Upper lobe of left lung (tissue), 6 donors: Measurements from ENCODE around the gene ARHGAP40. TPM values are rescaled to one million over a fixed set of nuclear protein-coding genes. Genes with fewer than 3 reads are reported as not detected.
A peak's percentile ranks its signal among the peaks of the same experiment; 100 is the strongest.

Experiments
- ATAC-seq, 2 donors: fragments of 200-7000 bp; cut with Tn5 transposase; one replicate each; pipeline ENCODE4 v1.9.1; 2022; ENCODE audit warnings: mild to moderate bottlenecking in 2 of 2, moderate library complexity in 2 of 2; ENCODE audit not compliant: low FRiP score in 2 of 2
- DNase-seq, 2 donors: peaks; one replicate each; pipeline ENCODE4 v3.0.0-alpha.2; 2019 to 2020
- H3K27ac ChIP-seq, 4 donors: fragments of 200-600 bp; sonication (generic); one replicate each; pipeline ENCODE4 v1.5.1; 2016 to 2019
- H3K27me3 ChIP-seq, 4 donors: fragments of 200-600 bp; sonication (generic); one replicate each; pipeline ENCODE4 v1.5.1; 2017 to 2019
- H3K36me3 ChIP-seq, 4 donors: fragments of 200-600 bp; sonication (generic); one replicate each; pipeline ENCODE4 v1.5.1; 2016 to 2019
- H3K4me1 ChIP-seq, 4 donors: fragments of 200-600 bp; sonication (generic); one replicate each; pipeline ENCODE4 v1.5.1; 2018 to 2019
- H3K4me3 ChIP-seq, 4 donors: fragments of 200-600 bp; sonication (generic); one replicate each; pipeline ENCODE4 v1.5.1; 2017 to 2019; ENCODE audit warnings: mild to moderate bottlenecking in 2 of 4, moderate library complexity in 1 of 4
- H3K9me3 ChIP-seq, 4 donors: fragments of 200-600 bp; sonication (generic); one replicate each; pipeline ENCODE4 v1.5.1; 2018 to 2019
- CTCF ChIP-seq, 6 experiments: fragments of 450-650 bp in 4 of 6; fragments of 200-600 bp in 2 of 6; sonication (generic) in 2 of 6; IDR thresholded peaks; one replicate each; pipeline ENCODE4 v1.5.1; 2016 to 2019; ENCODE audit warnings: antibody characterized with exemption in 6 of 6
- EP300 ChIP-seq, 4 donors: sonication (generic); formaldehyde crosslinking; IDR thresholded peaks; one replicate each; pipeline ENCODE4 v1.5.1; 2017; ENCODE audit warnings: antibody characterized with exemption in 4 of 4, control low read depth in 2 of 4
- POLR2A ChIP-seq, 4 donors: fragments of 450-650 bp; IDR thresholded peaks; one replicate each; pipeline ENCODE4 v1.5.1; 2016 to 2017; ENCODE audit warnings: antibody characterized with exemption in 4 of 4, mild to moderate bottlenecking in 2 of 4
- POLR2AphosphoS5 ChIP-seq, 2 donors: sonication (generic); formaldehyde crosslinking; IDR thresholded peaks; one replicate each; pipeline ENCODE4 v1.5.1; 2017; ENCODE audit warnings: antibody characterized with exemption in 2 of 2
- WGBS, 2 donors: methylation state at CpG; one replicate each; pipeline ENCODE4 v1.1.5; 2017 to 2018; 5-methylcytosine and 5-hydroxymethylcytosine counted together
- total RNA-seq, 6 donors: library from RNA; depleted of rRNA in 4 of 6; stranded (reverse); fragments of >200 nt in 4 of 6; gene quantifications; one replicate each; pipeline versions ENCODE4 v1.1.0 to v1.2.1, GENCODE V29; 2016 to 2021
- donor health status: DM: no; HTN: no; CAD: no; lungs with moderate emphysema.
- donor health status: DM: no; HTN: yes; CAD: no; lungs with severe emphysema.

Gene ARHGAP40
- 10 to 100 TPM in 1 of 6 donors, 1 to 10 TPM in 1, under 1 TPM in 4; 0.29 to 22.0 (median 0.52) TPM for total RNA-seq

- H3K9me3 ChIP-seq = no peaks in the 10 kb centered on the region
- no peaks in the 10 kb centered on the region for H3K36me3 ChIP-seq
- ATAC-seq (peak; percentile 35 to 46), DNase-seq (peak; percentile 46 to 81)
- H3K4me3 ChIP-seq = peak within 1 kb of the TSS in 1 of 4 donors; percentile 38
- H3K27ac ChIP-seq = peak within 1 kb of the TSS in 1 of 4 donors; percentile 47
- WGBS, 2 donors = 15 to 22% methylated on average over 27 to 37 of the region's 42 CpGs
- H3K4me1 ChIP-seq = peaks cover 0 to 19% (median 8%) of the 10 kb centered on the region in 4 donors
- peaks cover 0 to 11% (median 4%) of the 10 kb centered on the region in 4 donors for H3K27me3 ChIP-seq
- no peak for TF ChIP-seq EP300 (IDR thresholded peaks at IDR 0.05)
- TF ChIP-seq POLR2AphosphoS5 (IDR thresholded peaks at IDR 0.05) = no peak
- TF ChIP-seq POLR2A (IDR thresholded peaks at IDR 0.05) = peak in 1 of 4 donors; percentile 34
- peak in 3 of 6 experiments; percentile 21 to 39 (median 31) for TF ChIP-seq CTCF (IDR thresholded peaks at IDR 0.05)
These were observed at the start of gene ARHGAP40 for GRCh38 chr20:38601216-38602184. Gene ARHGAP40 (plus strand): TSS chr20:38601809.

GRCh38 chr20:38554986-38555385 is 46.6 kb upstream of the ARHGAP40 start:
- H3K9me3 ChIP-seq = no peaks in the 10 kb centered on the region
- TF ChIP-seq EP300 (IDR thresholded peaks at IDR 0.05) = no peak
- TF ChIP-seq CTCF (IDR thresholded peaks at IDR 0.05) = no peak
- no peak for TF ChIP-seq POLR2AphosphoS5 (IDR thresholded peaks at IDR 0.05)
- no peak for TF ChIP-seq POLR2A (IDR thresholded peaks at IDR 0.05)
- peaks cover 24 to 99% (median 53%) of the 10 kb centered on the region in 4 donors for H3K36me3 ChIP-seq
- no peak overlapping the region for H3K4me3 ChIP-seq
- H3K4me1 ChIP-seq = no peaks in the 10 kb centered on the region
- 82 to 97% methylated on average over 2 of the region's 2 CpGs for WGBS, 2 donors
- H3K27ac ChIP-seq = no peak overlapping the region
- no peaks in the 10 kb centered on the region for H3K27me3 ChIP-seq
- DNase-seq (no peak), ATAC-seq (no peak)

DNA sequence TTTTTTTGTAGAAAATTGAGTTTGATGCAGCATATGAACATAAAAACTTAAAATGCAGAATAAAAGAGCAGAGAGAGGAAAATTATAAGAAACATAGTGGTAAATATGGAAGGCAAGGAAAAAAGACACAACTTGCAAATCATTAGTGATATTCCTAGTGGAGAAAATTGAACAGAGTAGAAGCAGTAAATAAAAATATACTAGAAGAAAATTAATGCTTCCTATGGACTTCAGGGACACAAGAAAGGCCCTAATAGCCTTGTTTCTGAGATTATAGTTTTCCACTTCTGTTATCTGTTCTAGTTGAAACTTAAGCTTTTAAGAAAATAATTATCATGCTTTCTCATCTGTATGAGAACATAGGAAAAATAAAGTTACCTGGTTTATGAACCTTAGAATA is 46.2 kb upstream of the ARHGAP40 start:
- Histone ChIP-seq H3K4me1 (no peaks in the 10 kb centered on the region), H3K27me3 (no peaks in the 10 kb centered on the region), H3K27ac (no peak overlapping the region), H3K36me3 (peaks cover 22 to 99% (median 55%) of the 10 kb centered on the region in 4 donors), H3K4me3 (no peak overlapping the region), H3K9me3 (no peaks in the 10 kb centered on the region)
- TF ChIP-seq POLR2AphosphoS5 (IDR thresholded peaks at IDR 0.05) (no peak), POLR2A (IDR thresholded peaks at IDR 0.05) (no peak), CTCF (IDR thresholded peaks at IDR 0.05) (no peak), EP300 (IDR thresholded peaks at IDR 0.05) (no peak)
- DNase-seq (no peak), ATAC-seq (no peak)

- H3K36me3 ChIP-seq = peaks cover 17 to 93% (median 49%) of the 10 kb centered on the region in 4 donors
- DNase-seq (no peak), ATAC-seq (no peak)
- WGBS, 2 donors = 93 to 98% methylated on average over 2 of the region's 2 CpGs
- H3K27me3 ChIP-seq = no peaks in the 10 kb centered on the region
- no peak for TF ChIP-seq POLR2A (IDR thresholded peaks at IDR 0.05)
- TF ChIP-seq CTCF (IDR thresholded peaks at IDR 0.05) = no peak
- TF ChIP-seq POLR2AphosphoS5 (IDR thresholded peaks at IDR 0.05) = no peak
- TF ChIP-seq EP300 (IDR thresholded peaks at IDR 0.05) = no peak
- H3K4me1 ChIP-seq = no peaks in the 10 kb centered on the region
- no peaks in the 10 kb centered on the region for H3K9me3 ChIP-seq
- no peak overlapping the region for H3K4me3 ChIP-seq
- no peak overlapping the region for H3K27ac ChIP-seq
These were observed 44.4 kb upstream of the ARHGAP40 start for GRCh38 chr20:38557174-38557573.
